LNCaP clone FGC (cell line): ENCODE measurements around the gene ASB9.

Source experiments
- DNase-seq: peaks from one replicate; pipeline ENCODE4 v3.0.0-alpha.2; 2011; ENCODE audit warnings: low read depth
- H3K4me3 ChIP-seq: 2 replicates; pipeline ENCODE4 v1.5.1; 2011; ENCODE audit warnings: mild to moderate bottlenecking, low read depth, low read length, control low read depth
- TF ChIP-seq, protein P1 (sequence below): IDR thresholded peaks from 2 replicates; pipeline ENCODE4 v1.5.1; 2012; ENCODE audit warnings: mild to moderate bottlenecking; ENCODE audit not compliant: control insufficient read depth, insufficient read depth; ENCODE audit errors: extremely low read depth

ASB9 gene

DNA sequence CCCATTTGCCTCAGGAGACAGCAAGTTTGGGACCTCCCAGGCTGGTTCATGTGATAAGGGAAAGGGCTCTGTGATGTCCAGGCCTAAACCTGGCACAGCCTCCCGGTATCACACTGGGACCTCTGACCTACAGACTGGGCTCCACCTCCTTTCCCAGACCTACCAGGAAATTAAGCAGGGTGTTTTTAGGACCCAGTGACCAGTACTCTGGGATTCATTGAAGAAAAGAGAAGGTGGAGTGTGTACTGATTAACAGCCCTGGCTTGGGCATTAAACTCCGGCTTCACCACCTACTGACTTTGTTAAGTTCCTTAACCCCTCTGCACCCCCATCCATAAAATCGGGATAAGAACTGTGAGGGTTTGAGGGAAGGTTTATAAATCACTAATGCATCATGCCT lies 28.6 kb downstream of the ASB9 start:
- TF ChIP-seq, protein P1, sequence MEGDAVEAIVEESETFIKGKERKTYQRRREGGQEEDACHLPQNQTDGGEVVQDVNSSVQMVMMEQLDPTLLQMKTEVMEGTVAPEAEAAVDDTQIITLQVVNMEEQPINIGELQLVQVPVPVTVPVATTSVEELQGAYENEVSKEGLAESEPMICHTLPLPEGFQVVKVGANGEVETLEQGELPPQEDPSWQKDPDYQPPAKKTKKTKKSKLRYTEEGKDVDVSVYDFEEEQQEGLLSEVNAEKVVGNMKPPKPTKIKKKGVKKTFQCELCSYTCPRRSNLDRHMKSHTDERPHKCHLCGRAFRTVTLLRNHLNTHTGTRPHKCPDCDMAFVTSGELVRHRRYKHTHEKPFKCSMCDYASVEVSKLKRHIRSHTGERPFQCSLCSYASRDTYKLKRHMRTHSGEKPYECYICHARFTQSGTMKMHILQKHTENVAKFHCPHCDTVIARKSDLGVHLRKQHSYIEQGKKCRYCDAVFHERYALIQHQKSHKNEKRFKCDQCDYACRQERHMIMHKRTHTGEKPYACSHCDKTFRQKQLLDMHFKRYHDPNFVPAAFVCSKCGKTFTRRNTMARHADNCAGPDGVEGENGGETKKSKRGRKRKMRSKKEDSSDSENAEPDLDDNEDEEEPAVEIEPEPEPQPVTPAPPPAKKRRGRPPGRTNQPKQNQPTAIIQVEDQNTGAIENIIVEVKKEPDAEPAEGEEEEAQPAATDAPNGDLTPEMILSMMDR = no peak
- no peak for DNase-seq
- H3K4me3 ChIP-seq = no peak overlapping the region

DNA sequence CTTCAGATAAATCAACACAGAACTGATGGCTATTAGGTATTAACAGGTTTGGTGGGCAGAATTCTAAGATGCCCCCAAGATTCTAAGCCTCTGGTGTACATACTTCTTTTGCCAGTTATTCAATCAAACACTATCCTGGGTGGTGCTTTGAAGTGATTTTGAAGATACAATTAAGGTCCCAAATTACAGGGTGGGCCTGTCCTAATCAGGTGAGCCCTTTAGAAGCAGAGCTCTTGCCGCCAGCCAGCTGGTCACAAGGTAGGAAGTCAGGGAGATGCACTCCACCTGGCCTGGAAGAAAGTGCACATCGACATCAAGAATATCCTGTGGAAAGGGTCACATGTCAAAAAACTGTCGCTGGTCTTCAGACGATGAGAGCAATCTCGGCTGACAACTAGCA lies 29.5 kb downstream of the ASB9 start:
- TF ChIP-seq, protein P1 = no peak
- no peak overlapping the region for H3K4me3 ChIP-seq

DNA sequence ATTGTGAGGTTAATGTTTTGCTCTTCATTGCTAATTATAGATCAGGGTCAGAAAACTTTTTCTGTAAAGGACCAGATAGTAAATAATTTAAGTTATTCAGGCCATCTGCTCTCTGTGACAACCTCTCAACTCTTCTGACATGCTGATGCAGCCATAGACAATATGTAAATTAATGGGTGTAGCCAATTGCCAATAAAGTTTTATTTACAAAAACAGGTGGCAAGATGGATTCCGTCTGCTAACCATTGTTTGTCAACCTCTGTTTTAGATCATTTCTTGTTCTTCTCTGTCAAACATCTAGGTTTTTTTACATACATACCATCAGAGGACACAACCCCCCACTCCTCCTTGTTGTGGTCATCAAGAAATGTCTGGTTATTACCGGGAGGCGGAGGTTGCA lies 33.7 kb downstream of the ASB9 start:
- H3K4me3 ChIP-seq = no peak overlapping the region
- no peak for DNase-seq
- TF ChIP-seq, protein P1 = no peak

More for the DNA sequence above, 29.5 kb downstream of the ASB9 start:
- no peak for DNase-seq

DNA sequence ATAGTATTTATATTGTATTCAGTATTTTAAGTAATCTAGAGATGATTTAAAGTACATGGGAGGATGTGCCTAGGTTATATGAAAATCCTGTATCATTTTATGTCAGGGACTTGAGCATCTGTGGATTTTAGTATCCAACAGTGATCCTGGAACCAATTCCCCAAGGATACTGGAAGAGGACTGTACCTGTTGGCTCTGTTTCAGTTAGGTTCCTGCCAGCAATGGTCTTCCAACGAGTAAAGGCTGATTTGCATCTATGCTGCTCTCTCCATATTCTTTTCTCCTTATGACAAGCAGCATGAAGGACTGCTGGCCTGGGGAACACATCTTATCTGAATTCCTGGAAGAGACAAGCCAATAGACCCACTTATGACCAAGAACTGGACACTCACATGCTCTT lies 34.9 kb downstream of the ASB9 start:
- TF ChIP-seq, protein P1 = no peak
- no peak overlapping the region for H3K4me3 ChIP-seq
- no peak for DNase-seq

DNA sequence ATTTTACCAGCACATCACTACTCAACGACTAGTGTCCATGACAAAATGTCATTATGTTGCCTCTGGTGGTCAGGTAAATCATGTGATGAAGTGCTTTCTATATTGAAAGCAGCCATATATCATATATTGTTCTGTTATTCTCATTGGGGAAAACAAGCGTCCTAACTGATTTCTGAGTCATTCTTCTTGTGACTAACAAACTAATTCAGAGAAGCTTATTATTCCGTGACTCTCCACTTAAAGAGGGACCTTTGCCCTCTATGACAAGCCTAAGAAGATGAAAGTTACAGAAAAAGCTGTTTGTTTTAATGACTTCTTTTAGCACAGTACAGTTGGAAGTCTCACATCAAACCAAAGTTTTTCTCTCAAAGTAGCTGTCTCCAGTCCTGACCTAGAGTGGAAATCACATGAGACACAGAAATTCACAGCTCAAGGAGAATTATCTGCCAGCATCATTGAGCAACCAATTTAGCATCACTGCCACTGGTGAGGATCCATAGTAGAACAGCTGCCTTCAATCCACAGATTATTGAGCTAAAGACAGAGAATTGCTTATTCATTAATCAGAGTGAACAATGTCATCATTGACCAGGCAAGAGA lies 36.4 kb downstream of the ASB9 start:
- DNase-seq = no peak
- no peak overlapping the region for H3K4me3 ChIP-seq
- TF ChIP-seq, protein P1 = no peak

DNA sequence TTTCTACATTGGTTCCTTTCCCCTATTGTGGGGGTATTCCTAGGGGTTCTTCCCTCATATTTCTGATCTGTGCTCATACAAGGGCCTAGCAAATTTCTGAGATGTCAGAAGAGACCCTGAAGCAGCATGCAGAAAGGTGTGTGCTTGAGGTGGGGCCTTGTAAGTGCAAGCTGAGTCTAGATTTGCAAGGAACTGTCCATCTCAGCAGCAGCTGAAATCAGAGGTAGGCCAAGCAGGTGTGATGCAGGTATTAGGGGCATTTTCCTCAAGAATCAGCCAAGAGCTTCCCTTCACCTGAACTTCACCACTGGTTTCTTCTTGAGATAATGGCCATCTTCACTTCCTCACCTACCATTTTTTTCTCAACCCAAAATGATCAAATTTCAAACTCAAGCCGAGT lies 45.1 kb downstream of the ASB9 start:
- no peak overlapping the region for H3K4me3 ChIP-seq
- TF ChIP-seq, protein P1 = no peak
- DNase-seq = no peak

DNA sequence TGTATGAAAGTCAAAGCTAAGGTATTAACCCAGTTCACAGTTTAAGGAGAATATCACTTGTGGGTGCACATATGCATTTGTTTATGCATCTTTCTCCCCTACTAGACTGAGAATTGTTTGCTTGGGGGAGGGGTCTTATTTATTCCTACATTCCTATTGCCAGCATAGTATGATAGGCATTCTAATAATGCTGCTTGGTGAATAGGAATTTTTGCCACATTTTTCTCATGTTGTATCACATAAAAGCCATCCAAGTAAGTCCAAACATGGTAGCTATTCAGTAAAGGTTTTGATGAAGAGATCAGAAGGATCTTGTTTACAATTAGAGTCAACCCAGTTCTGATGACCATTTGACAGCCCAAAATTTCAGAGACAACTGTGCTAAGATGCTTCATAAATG lies 48.6 kb downstream of the ASB9 start:
- no peak for DNase-seq
- H3K4me3 ChIP-seq = no peak overlapping the region
- TF ChIP-seq, protein P1 = no peak
